Lung (tissue), 12 donors: Measurements from ENCODE around the gene SEPTIN8. TPM values are rescaled to one million over a fixed set of nuclear protein-coding genes. Genes with fewer than 3 reads are reported as not detected.

Experiments
- ATAC-seq: fragments of 200-7000 bp; cut with Tn5 transposase; one replicate; pipeline ENCODE4 v1.9.1; 2020; ENCODE audit warnings: moderate number of reproducible peaks; ENCODE audit not compliant: insufficient read depth, low FRiP score
- DNase-seq, 3 donors: peaks; one replicate each; pipeline ENCODE4 v3.0.0-alpha.2; 2013 to 2017
- H3K27ac ChIP-seq, 2 donors: one replicate each; pipeline ENCODE4 v1.5.1; 2013; ENCODE audit warnings: mild to moderate bottlenecking in 2 of 2, moderate library complexity in 2 of 2, control low read depth in 1 of 2, inconsistent platforms in 1 of 2, low read depth in 1 of 2, low read length in 1 of 2
- H3K27me3 ChIP-seq, 3 donors: one replicate each; pipeline ENCODE4 v1.5.1; 2013; ENCODE audit warnings: low read length in 2 of 3; ENCODE audit not compliant: control insufficient read depth in 3 of 3, insufficient read depth in 3 of 3
- H3K36me3 ChIP-seq, 4 donors: one replicate each; pipeline ENCODE4 v1.5.1; 2013; ENCODE audit warnings: low read length in 4 of 4, mild to moderate bottlenecking in 1 of 4, moderate library complexity in 1 of 4; ENCODE audit not compliant: control insufficient read depth in 4 of 4, insufficient read depth in 4 of 4
- H3K4me1 ChIP-seq, 5 donors: one replicate each; pipeline ENCODE4 v1.5.1; 2013; ENCODE audit warnings: low read length in 5 of 5, mild to moderate bottlenecking in 2 of 5, moderate library complexity in 1 of 5; ENCODE audit not compliant: control insufficient read depth in 5 of 5, insufficient read depth in 5 of 5
- H3K4me3 ChIP-seq: one replicate; pipeline ENCODE4 v1.5.1; 2013; ENCODE audit warnings: mild to moderate bottlenecking, control low read depth, moderate library complexity
- H3K9ac ChIP-seq, 2 donors: one replicate each; pipeline ENCODE4 v1.5.1; 2013; ENCODE audit warnings: low read length in 2 of 2, control low read depth in 1 of 2; ENCODE audit not compliant: insufficient read depth in 1 of 2
- H3K9me3 ChIP-seq, 4 donors: one replicate each; pipeline ENCODE4 v1.5.1; 2013; ENCODE audit warnings: low read length in 3 of 4, mild to moderate bottlenecking in 1 of 4, moderate library complexity in 1 of 4; ENCODE audit not compliant: control insufficient read depth in 4 of 4, insufficient read depth in 3 of 4
- CTCF ChIP-seq: IDR thresholded peaks from 2 replicates; pipeline ENCODE4 v1.5.1; 2012; ENCODE audit warnings: mild to moderate bottlenecking; ENCODE audit errors: control extremely low read depth, extremely low read depth
- WGBS, 2 donors: extraction: QIAGEN DNeasy Blood & Tissue Kit; methylation state at CpG; one replicate each; pipeline ENCODE4 v1.1.7; 2013; 5-methylcytosine and 5-hydroxymethylcytosine counted together
- polyA plus RNA-seq, 2 donors: library from polyadenylated mRNA; stranded (reverse); fragments of 200-250 nt; gene quantifications; one replicate each; pipeline ENCODE4 v1.2.1, GENCODE V29; 2013
- total RNA-seq, 2 donors: library from RNA; depleted of rRNA in 1 of 2; stranded (reverse); fragments of >200 nt in 1 of 2; gene quantifications; one replicate each; pipeline ENCODE4 v1.2.1, GENCODE V29; 2014 to 2021
- donor health status: control.
- donor health status: control.
- donor health status: Bipolar disorder and iron deficiency.
- donor health status: healthy.
- donor health status: DM: yes; HTN: yes; CAD: no.

Gene SEPTIN8
- total and polyA plus RNA-seq, 4 donors: 12.4 to 37.8 (median 22.0) TPM

- H3K9me3 ChIP-seq: no peaks in the 10 kb centered on the region
- no peak for TF ChIP-seq CTCF
- no peak overlapping the region for H3K9ac ChIP-seq
- H3K27ac ChIP-seq: no peak overlapping the region
- H3K4me3 ChIP-seq: no peak overlapping the region
- ATAC-seq (no peak), DNase-seq (no peak)
- peaks cover 0 to 4% (median under 1%) of the 10 kb centered on the region in 4 donors for H3K36me3 ChIP-seq
- 86 to 97% methylated on average over 2 of the region's 2 CpGs for WGBS, 2 donors
- H3K4me1 ChIP-seq: peaks cover 0 to 11% (median 6%) of the 10 kb centered on the region in 5 donors
- H3K27me3 ChIP-seq: no peaks in the 10 kb centered on the region
These were observed 43.4 kb downstream of the SEPTIN8 start for GRCh38 chr5:132733499-132734148.

GRCh38 chr5:132729896-132730295 lies 47.1 kb downstream of the SEPTIN8 start:
- Histone ChIP-seq H3K4me3 (no peak overlapping the region), H3K4me1 (no peaks in the 10 kb centered on the region), H3K9ac (no peak overlapping the region), H3K27me3 (no peaks in the 10 kb centered on the region), H3K9me3 (no peaks in the 10 kb centered on the region), H3K27ac (no peak overlapping the region), H3K36me3 (peaks cover 0 to 8% (median 2%) of the 10 kb centered on the region in 4 donors)
- no peak for DNase-seq
- no peak for ATAC-seq
- 96 to 97% methylated on average over 10 of the region's 10 CpGs for WGBS, 2 donors
- TF ChIP-seq CTCF: no peak

- no peak for TF ChIP-seq CTCF
- Histone ChIP-seq H3K9me3 (no peaks in the 10 kb centered on the region), H3K27me3 (no peaks in the 10 kb centered on the region), H3K4me3 (no peak overlapping the region), H3K36me3 (peaks cover 0 to 4% (median 2%) of the 10 kb centered on the region in 4 donors), H3K27ac (no peak overlapping the region), H3K9ac (no peak overlapping the region), H3K4me1 (no peaks in the 10 kb centered on the region)
- ATAC-seq (no peak), DNase-seq (no peak)
- WGBS, 2 donors: 97 to 100% methylated on average over 2 of the region's 2 CpGs
These were observed 51.3 kb downstream of the SEPTIN8 start for GRCh38 chr5:132725745-132726144.
